ENCODE measurements around the gene TP53I13.
"Not testable (repeated sequence)": the region's sequence is repeated elsewhere in the genome, so short reads cannot be mapped to it uniquely, and the experiment has no call there.

TP53I13 gene, protein sequence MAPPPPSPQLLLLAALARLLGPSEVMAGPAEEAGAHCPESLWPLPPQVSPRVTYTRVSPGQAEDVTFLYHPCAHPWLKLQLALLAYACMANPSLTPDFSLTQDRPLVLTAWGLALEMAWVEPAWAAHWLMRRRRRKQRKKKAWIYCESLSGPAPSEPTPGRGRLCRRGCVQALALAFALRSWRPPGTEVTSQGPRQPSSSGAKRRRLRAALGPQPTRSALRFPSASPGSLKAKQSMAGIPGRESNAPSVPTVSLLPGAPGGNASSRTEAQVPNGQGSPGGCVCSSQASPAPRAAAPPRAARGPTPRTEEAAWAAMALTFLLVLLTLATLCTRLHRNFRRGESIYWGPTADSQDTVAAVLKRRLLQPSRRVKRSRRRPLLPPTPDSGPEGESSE

GRCh38 chr17:29568331-29569244 lies at the start of gene TP53I13:
TSS of gene TP53I13 (plus strand) at chr17:29568701. CDS start at chr17:29568759, 58 bp downstream.
- DNase-seq: peak; percentile 93

DNA sequence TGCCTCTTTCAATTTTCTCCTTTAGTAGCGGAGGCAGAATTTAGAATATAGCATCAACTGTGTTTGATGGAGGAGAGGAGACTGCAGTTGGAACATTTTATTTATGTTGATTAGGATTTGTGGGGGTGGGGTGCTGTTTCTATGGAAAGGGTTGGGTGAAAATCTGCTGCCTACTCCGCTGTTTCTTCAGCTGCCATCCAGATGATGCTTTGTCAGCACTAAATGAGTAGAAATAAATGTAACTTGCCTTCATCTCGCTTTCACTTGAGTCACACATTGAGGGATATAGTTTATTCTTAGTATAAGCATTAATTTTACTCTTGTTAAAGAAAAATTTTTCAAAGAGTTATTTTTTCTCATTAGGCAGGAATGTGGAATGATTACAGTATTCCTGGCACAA lies 43.8 kb upstream of the TP53I13 start:
- no peak for DNase-seq

- DNase-seq: no peak
Measured at GRCh38 chr17:29526322-29526721, 42.2 kb upstream of the TP53I13 start.

- no peak for DNase-seq
Measured at GRCh38 chr17:29533976-29534375, 34.5 kb upstream of the TP53I13 start.

DNA sequence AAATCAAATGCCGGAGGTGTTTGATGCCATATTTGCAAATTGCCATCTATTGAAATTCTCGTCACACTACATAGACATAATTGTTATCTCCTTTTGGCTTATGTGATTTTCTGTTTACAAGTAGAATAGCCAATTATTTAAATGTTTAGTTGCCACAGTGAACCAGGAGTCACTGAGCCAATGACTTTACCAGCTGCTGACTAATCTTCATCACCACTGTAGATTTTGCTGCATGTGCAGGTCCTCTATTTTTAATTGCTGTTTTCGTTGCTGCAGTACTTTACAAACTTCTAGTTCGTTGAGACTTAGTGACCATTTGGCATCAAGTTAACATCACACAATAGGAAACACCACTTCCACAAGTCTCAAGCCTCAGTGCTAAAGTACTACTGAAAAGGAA lies 24.4 kb upstream of the TP53I13 start:
- DNase-seq: no peak

GRCh38 chr17:29546085-29546484 lies 22.4 kb upstream of the TP53I13 start:
- no peak for DNase-seq

DNA sequence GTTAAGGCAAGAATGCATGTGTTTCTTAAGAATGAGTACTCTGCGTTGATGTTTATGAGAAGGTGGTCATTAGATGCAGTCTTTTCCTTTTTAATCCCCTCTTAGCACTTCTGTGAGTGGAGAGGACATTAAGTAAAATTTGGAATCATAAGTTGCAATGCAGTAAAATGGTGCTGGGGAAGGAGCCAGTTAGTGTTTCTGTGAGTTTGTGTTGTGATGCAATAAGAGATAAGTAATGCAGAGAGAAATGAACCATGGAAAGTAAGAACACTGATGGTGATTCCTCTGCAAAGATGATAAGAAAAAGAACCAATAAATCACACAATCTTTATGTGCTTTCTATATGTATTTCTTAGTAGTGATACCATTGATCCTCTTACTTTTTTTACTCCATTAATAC lies 21.7 kb upstream of the TP53I13 start:
- no peak for DNase-seq

DNA sequence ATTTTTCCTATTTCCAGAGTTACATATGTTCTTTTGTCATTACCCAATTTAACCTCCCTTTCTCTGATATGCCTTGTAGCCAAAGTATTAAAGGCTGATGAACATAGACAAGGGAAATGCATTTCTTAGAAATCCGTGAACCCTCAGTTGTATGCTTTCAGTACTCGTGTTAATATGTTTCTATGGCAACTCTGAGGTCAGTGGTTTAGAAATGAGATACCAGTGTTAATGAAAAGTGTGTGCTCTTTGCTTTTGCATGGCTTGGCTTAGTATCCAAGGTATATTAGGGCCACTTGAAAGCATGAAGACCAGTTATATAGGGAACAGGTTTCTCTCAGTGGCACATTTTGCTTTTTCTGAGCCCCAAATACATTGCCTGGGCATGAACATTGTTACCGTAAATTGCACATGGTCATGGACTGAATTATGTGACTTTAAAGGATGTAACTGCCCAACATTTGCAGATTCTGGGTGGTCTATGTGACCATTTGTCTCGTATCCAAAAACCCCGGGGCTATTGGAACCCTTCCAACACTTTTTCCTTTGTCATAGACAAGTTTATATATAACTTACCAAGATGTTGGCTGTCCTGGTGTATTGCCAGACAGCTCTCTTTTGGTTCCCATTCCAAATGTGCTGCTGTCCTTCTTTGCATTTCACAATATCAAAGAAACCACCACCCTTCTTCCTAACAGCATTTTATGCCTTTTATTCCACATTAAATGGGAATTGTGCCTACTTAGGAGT lies 19.2 kb upstream of the TP53I13 start:
- DNase-seq: peak; percentile 35

DNA sequence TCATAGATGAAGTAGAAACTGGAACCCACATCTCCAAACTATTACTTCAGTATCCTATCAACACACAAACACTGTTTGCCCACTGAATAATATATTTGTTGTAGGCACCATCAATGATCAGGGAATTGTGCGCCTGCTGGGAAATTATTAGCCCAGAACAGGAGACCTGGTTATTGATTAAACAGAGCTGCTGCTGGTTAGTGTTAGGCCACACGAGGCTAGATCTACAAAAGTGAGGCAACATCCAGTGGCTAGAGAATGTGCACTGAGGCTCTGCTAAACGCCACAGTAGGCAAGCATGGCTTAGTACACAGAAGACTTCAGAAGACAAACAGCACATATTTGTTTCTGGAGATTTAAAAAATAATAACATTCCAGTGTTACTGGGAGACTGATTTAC lies 12.7 kb upstream of the TP53I13 start:
- DNase-seq: no peak

DNA sequence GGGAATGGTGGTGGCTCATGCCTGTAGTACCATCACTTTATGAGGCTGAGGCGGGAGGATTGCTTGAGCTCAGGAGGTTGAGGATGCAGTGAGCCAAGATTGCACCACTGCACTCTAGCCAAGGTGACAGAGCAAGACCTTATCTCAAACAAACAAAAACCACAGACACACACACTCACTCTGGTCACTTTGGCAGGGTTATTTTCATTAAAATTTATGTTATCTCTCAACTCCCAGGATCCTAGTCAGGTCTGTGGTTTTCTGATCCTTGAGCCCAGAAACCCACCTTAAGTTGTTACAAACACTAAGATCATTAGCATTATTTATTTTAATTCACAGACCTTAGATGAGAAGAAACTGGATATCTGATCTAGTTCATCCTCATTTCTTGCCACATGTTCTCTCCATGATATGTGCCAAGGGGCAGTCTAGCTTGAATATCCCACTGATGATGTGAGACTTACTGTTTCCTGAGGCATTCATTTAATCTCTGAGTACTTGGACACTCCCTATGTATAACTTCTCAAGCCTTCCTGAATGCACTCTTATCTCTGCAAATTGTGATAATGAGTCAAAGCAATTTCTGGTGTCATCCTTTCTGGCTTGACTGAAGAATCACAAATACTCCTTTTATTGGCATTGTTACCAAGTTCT lies 11.3 kb upstream of the TP53I13 start:
- no peak for DNase-seq

GRCh38 chr17:29557739-29558116 lies 10.8 kb upstream of the TP53I13 start:
- no peak for DNase-seq

- not testable (repeated sequence) for DNase-seq
Measured at GRCh38 chr17:29558139-29558538, 10.4 kb upstream of the TP53I13 start.

- DNase-seq: no peak
Measured at GRCh38 chr17:29559640-29560039, 8.9 kb upstream of the TP53I13 start.

DNA sequence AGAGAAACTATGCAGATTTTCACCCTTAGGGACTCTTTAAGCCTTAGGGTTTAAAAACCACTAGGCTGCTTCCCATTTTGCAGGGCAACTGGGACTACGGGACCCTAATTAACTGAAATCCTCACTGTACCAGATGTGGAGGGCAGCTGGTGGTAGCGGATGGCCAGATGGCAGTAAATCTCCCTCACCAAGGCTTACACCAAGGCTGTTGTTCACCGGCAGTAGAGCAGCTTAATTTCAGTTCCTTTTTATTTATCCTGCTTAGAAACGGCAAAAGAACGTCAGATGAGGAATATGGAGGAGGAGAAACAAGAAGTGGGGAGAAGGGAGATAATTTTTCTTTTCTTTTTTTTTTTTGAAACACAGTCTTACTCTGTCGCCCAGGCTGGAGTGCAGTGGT lies 8.2 kb upstream of the TP53I13 start:
- DNase-seq: no peak

- DNase-seq: no peak
Measured at GRCh38 chr17:29561554-29562517, 6.7 kb upstream of the TP53I13 start.

DNA sequence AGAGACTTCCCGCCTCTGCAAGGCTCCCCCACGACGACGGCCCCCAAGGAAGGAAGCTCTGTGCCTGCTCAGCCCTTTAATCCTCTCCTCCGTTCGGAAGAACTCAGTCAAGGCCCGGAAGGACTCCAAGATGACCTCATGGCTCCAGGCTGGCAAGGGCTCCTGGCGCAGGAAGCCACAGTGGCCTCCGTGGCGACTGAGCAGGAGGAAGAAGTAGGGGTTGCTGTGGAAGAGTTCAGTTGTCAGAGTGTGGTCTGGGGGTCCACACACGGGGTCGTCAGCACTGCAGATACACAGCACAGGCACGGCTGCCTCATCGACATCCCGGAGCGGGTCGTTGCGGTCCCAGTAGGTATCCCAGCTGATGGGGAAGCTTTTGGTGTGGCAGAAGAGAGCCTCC lies 5.9 kb upstream of the TP53I13 start:
- DNase-seq: no peak

DNA sequence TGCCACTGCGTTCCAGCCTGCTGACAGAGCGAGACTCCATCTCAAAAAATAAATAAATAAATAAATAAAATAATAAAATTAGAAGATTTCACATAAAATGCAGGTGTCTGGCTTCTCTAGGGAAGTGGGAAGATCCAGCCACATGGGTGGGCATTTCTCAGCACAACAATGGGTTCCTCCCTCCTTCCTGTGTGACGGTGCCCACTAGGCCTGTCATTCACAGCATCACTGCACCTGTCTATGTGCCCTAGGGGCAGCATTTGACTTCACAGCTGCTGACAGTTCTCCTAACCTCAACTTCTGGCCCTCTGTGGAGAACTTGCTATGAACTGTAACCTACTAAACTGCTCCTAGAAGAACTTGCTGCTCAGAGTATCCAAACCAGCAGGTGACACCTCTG lies 4.7 kb upstream of the TP53I13 start:
- no peak for DNase-seq

- DNase-seq: no peak
Measured at GRCh38 chr17:29565643-29566472, 2.6 kb upstream of the TP53I13 start.

DNA sequence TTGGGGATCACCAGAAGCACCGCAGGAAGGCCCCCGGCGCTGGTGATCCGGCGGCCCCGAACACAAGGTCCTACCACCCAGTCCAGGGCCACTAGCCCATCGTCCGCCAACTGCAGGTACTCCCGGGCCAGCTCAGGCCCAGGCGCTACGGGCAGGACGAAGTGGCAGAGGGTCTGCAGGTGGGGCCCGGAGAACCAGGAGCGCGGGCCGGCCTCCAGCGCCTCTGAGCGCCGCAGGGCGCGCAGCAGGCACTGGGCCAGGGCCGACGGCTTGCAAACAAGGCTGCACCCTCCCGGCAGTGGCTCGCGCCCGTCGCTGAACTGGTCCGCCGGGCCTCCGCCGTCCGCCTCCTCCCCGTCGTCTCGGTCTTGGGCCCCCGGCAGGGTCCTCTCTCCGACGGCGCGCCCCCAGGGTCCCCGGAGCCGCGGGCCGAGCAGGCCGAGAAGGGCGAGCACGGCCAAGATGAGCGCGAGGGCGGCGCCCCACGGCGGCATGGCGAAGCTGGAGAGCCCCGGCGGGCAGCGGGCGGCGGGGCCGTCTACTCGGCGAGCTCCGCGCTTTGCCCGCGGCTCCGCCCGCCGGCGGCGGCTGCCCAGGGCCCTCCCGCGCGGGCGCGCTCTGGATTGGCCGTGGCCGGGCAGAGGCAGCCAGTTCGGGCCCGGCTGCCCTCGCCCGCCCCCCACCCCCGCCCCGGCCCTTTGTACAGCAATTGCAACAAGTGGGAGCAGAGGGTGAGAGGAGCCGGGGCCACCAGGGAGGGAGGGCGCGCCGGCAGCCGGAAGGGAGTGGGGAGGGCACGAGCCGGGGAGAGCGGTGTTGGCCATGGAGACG lies 1.8 kb upstream of the TP53I13 start, which contains the start of gene ABHD15:
Gene ABHD15 (minus strand): TSS at position 565 of the 831 bp plus-strand sequence. CDS start 71 bp downstream, at position 494.
- DNase-seq: peak; percentile 75

DNA sequence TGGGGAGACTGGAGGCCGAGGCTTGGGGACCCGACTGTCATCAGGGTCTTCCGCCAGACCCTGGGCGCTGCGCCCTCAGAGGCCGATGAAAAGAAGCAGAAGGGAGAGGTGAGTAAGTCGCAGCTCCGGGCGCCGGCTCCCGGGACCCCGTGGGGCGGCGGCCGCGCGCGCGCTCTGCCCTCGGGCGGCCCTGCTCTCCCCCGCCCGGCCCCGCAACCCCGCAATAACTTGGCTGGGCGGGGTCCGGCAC lies 1.3 kb upstream of the TP53I13 start:
- no peak for DNase-seq
